HFF-Myc (cell line): ENCODE data around the gene TRMT6.
A peak's percentile ranks its signal among the peaks of the same experiment; 100 is the strongest.

ENCODE experiments used
- DNase-seq: peaks from one replicate; pipeline ENCODE4 v3.0.0-alpha.2; 2011; ENCODE audit warnings: low read depth; ENCODE audit errors: extremely low read depth
- H3K4me3 ChIP-seq: replicated peaks from 2 replicates; pipeline ENCODE4 v1.5.1; 2011; ENCODE audit warnings: low read depth, mild to moderate bottlenecking, control low read depth, low read length
- TF ChIP-seq, protein P1 (sequence below): IDR thresholded peaks from 2 replicates; pipeline ENCODE4 v1.5.1; 2012; ENCODE audit warnings: mild to moderate bottlenecking, low read depth, low read length, control low read depth; ENCODE audit errors: missing control alignments

Gene TRMT6

GRCh38 chr20:5933802-5934436 lies 16.4 kb downstream of the TRMT6 start:
- no peak overlapping the region for H3K4me3 ChIP-seq
- no peak for DNase-seq
- TF ChIP-seq, protein P1, sequence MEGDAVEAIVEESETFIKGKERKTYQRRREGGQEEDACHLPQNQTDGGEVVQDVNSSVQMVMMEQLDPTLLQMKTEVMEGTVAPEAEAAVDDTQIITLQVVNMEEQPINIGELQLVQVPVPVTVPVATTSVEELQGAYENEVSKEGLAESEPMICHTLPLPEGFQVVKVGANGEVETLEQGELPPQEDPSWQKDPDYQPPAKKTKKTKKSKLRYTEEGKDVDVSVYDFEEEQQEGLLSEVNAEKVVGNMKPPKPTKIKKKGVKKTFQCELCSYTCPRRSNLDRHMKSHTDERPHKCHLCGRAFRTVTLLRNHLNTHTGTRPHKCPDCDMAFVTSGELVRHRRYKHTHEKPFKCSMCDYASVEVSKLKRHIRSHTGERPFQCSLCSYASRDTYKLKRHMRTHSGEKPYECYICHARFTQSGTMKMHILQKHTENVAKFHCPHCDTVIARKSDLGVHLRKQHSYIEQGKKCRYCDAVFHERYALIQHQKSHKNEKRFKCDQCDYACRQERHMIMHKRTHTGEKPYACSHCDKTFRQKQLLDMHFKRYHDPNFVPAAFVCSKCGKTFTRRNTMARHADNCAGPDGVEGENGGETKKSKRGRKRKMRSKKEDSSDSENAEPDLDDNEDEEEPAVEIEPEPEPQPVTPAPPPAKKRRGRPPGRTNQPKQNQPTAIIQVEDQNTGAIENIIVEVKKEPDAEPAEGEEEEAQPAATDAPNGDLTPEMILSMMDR, result peak; percentile 22

- H3K4me3 ChIP-seq, result no peak overlapping the region
- TF ChIP-seq, protein P1, result no peak
- no peak for DNase-seq
Measured at GRCh38 chr20:5932796-5933195, 17.5 kb downstream of the TRMT6 start.

DNA sequence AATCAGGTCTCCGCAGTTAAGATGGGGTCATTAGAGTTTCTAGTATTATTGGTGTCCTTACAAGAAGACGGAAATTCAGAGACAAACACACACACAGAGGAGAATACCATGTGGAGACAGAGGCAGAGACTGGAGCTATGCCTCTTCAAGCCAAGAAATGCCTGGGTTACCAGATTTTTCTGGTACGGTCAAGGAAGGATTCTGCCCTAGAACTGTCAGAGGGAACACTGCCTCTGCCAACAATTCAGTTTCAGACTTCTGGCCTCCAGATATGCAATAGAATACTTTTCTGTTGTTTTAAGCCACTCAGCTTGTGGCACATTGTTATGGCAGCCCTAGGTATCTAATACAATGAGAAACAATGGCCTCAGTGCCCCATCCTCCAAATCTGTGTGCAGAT lies 18.9 kb downstream of the TRMT6 start:
- TF ChIP-seq, protein P1, result no peak
- no peak overlapping the region for H3K4me3 ChIP-seq
- DNase-seq, result no peak

DNA sequence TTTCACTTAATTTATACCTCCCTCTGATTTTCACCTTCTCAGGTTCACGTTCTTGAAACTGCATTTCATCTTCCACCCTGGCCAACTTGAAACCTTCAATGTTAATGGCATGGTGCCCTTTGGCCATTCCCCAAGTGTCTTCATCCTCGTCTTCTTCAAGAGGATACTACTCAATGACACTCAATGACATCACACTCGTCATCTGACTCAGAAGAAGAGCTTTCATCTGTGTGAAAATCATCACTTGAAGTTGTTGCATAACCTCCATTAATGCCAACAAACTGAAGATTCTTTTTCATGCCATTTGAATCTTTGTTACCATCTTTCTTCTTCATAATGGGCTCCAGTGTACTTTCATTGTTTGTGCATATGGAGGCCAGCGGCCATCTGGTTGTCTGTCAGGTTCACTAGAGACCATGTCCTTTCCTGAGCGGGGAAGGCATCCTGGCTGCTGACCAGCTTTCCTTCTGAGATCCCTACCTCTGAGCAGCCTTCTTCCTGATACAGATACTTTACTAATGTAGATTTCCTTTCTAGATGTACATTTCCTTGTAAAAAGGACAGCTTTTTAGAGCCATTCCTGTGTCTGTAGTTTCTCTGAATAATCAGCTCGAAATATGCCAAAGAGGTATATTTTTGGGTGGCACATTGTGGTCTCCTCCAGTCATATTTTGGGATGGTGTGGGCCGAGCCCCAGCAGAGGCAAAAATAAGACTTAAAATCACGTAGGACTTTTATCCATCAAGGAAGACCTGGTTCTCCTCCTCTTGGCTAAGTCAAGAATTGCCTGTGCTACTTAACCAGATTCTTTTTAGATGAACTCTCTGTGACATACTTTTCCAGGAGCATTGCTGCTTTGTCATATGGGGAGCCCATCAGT lies 21.3 kb downstream of the TRMT6 start:
- TF ChIP-seq, protein P1, result no peak
- H3K4me3 ChIP-seq, result no peak overlapping the region
- DNase-seq, result no peak

- DNase-seq, result no peak
- H3K4me3 ChIP-seq, result no peak overlapping the region
- TF ChIP-seq, protein P1, result no peak
Measured at GRCh38 chr20:5927749-5928462, 22.4 kb downstream of the TRMT6 start.

DNA sequence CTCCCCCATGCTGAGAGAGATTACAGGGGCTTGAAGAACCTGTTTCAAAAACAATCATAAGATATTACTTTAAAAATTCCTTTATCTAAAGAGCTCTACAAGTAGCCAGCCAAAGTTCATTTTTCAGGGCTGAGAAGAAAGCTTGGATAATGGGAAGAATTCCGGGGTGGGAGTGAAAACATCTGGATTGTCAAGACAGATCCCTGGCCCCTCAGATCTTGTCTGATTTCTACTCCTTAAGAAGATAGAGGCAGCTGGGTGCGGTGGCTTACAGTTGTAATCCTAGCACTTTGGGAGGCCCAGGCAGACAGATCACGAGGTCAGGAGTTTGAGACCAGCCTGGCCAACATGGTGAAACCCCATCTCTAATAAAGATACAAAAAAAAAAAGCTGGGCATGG lies 24.8 kb downstream of the TRMT6 start:
- no peak overlapping the region for H3K4me3 ChIP-seq
- TF ChIP-seq, protein P1, result no peak
- DNase-seq, result no peak
